Osteocyte (in vitro differentiated cells): ENCODE results near the gene CPZ. TPM values are rescaled to one million over a fixed set of nuclear protein-coding genes. Genes with fewer than 3 reads are reported as not detected.

Source experiments
- DNase-seq: peaks from one replicate; pipeline ENCODE4 v3.0.0; 2021; ENCODE audit warnings: mixed read lengths; ENCODE audit not compliant: unreplicated experiment; ENCODE audit errors: extremely low spot score
- H3K27ac Mint-ChIP-seq: one replicate; pipeline ENCODE4 v1.8.0; 2021; ENCODE audit warnings: mild to moderate bottlenecking, mixed read lengths; ENCODE audit not compliant: unreplicated experiment
- H3K27me3 Mint-ChIP-seq: one replicate; pipeline ENCODE4 v1.8.0; 2021; ENCODE audit warnings: mixed read lengths; ENCODE audit not compliant: unreplicated experiment
- H3K36me3 Mint-ChIP-seq: one replicate; pipeline ENCODE4 v1.8.0; 2021; ENCODE audit warnings: mixed read lengths; ENCODE audit not compliant: unreplicated experiment
- H3K4me1 Mint-ChIP-seq: one replicate; pipeline ENCODE4 v1.8.0; 2021; ENCODE audit warnings: mixed read lengths; ENCODE audit not compliant: unreplicated experiment
- H3K4me3 Mint-ChIP-seq: one replicate; pipeline ENCODE4 v1.8.0; 2021; ENCODE audit warnings: mild to moderate bottlenecking, moderate library complexity, mixed read lengths; ENCODE audit not compliant: unreplicated experiment
- H3K9me3 Mint-ChIP-seq: one replicate; pipeline ENCODE4 v1.8.0; 2021; ENCODE audit warnings: mixed read lengths; ENCODE audit not compliant: unreplicated experiment
- CTCF ChIP-seq: fragments of 200-600 bp; sonication (generic); IDR thresholded peaks from 2 replicates; pipeline ENCODE4 v1.5.0; 2021; ENCODE audit warnings: antibody characterized with exemption, mild to moderate bottlenecking, moderate library complexity
- total RNA-seq: library from RNA; stranded (reverse); gene quantifications from 2 replicates; pipeline ENCODE4 v1.2.1, GENCODE V29; 2021

The CPZ gene
- total RNA-seq, 1 donor from 2014 or later = 10.7 TPM

GRCh38 chr4:8581094-8581861 lies 11.3 kb upstream of the CPZ start:
- DNase-seq = no peak
- Mint-ChIP-seq H3K4me1 (peaks cover 4% of the 10 kb centered on the region), H3K27me3 (peaks cover 54% of the 10 kb centered on the region), H3K36me3 (no peaks in the 10 kb centered on the region), H3K9me3 (no peaks in the 10 kb centered on the region), H3K27ac (no peak overlapping the region), H3K4me3 (no peak overlapping the region)
- TF ChIP-seq CTCF = no peak

- peaks cover 4% of the 10 kb centered on the region for H3K4me1 Mint-ChIP-seq
- H3K27ac Mint-ChIP-seq = no peak overlapping the region
- no peak for TF ChIP-seq CTCF
- no peaks in the 10 kb centered on the region for H3K9me3 Mint-ChIP-seq
- no peak overlapping the region for H3K4me3 Mint-ChIP-seq
- H3K36me3 Mint-ChIP-seq = no peaks in the 10 kb centered on the region
- H3K27me3 Mint-ChIP-seq = peaks cover 55% of the 10 kb centered on the region
- DNase-seq = no peak
These were observed 10.5 kb upstream of the CPZ start for GRCh38 chr4:8582016-8582415.

GRCh38 chr4:8582436-8582835 lies 10.1 kb upstream of the CPZ start:
- DNase-seq = no peak
- Mint-ChIP-seq H3K4me3 (no peak overlapping the region), H3K9me3 (no peaks in the 10 kb centered on the region), H3K27ac (no peak overlapping the region), H3K36me3 (no peaks in the 10 kb centered on the region), H3K27me3 (peaks cover 51% of the 10 kb centered on the region), H3K4me1 (peaks cover 4% of the 10 kb centered on the region)
- no peak for TF ChIP-seq CTCF

GRCh38 chr4:8582941-8583654 lies 9.5 kb upstream of the CPZ start:
- Mint-ChIP-seq H3K27ac (no peak overlapping the region), H3K4me1 (peaks cover 4% of the 10 kb centered on the region), H3K4me3 (no peak overlapping the region), H3K9me3 (no peaks in the 10 kb centered on the region), H3K36me3 (no peaks in the 10 kb centered on the region), H3K27me3 (peaks cover 46% of the 10 kb centered on the region)
- no peak for TF ChIP-seq CTCF
- DNase-seq = no peak

- TF ChIP-seq CTCF = no peak
These were observed 8.9 kb upstream of the CPZ start for GRCh38 chr4:8583655-8584025.

More at GRCh38 chr4:8583655-8584025, 8.9 kb upstream of the CPZ start:
- Mint-ChIP-seq H3K27me3 (peaks cover 45% of the 10 kb centered on the region), H3K27ac (no peak overlapping the region), H3K36me3 (no peaks in the 10 kb centered on the region), H3K9me3 (no peaks in the 10 kb centered on the region), H3K4me3 (no peak overlapping the region), H3K4me1 (peaks cover 4% of the 10 kb centered on the region)
- DNase-seq = no peak
